Esophagus muscularis mucosa (tissue), 4 donors: ENCODE results near the gene PAEP.

ENCODE experiments used
- CTCF ChIP-seq, 3 experiments: fragments of 200-600 bp in 2 of 3; fragments of 450-650 bp in 1 of 3; sonication (generic) in 2 of 3; IDR thresholded peaks; one replicate each; pipeline ENCODE4 v1.5.1; 2017 to 2019; ENCODE audit warnings: antibody characterized with exemption in 3 of 3, mild to moderate bottlenecking in 2 of 3, moderate library complexity in 1 of 3
- EP300 ChIP-seq: sonication (generic); formaldehyde crosslinking; IDR thresholded peaks from one replicate; pipeline ENCODE4 v1.6.1; 2017; ENCODE audit warnings: antibody characterized with exemption
- POLR2A ChIP-seq: fragments of 450-650 bp; IDR thresholded peaks from one replicate; pipeline ENCODE4 v1.6.1; 2017; ENCODE audit warnings: antibody characterized with exemption, moderate library complexity, mild to moderate bottlenecking, low read depth

GRCh38 chr9:135567311-135567710 is 5.8 kb downstream of the PAEP start:
- TF ChIP-seq POLR2A (no peak), CTCF (IDR thresholded peaks at IDR 0.05) (no peak), EP300 (no peak)
